ENCODE results near the gene NANOS2.
"Not testable (repeated sequence)": the region's sequence is repeated elsewhere in the genome, so short reads cannot be mapped to it uniquely, and the experiment has no call there.

The NANOS2 gene

DNA sequence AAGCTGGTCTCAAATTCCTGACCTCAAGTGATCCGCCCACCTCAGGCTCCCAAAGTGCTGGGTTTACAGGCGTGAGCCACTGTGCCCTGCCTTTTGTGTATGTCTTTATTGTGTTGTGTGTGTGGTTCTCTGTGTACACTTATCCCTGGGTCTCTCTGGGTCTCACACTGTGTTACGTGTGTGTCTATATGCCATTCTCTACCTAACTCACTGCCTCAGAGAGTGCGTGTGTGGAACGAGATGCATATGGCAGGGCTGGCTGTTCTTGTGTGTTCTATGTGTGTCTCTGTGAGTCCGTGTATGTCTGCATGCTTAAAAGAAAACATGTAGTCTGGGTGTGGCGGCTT is 40.0 kb downstream of the NANOS2 start (continued):
- TF ChIP-seq, protein P1, sequence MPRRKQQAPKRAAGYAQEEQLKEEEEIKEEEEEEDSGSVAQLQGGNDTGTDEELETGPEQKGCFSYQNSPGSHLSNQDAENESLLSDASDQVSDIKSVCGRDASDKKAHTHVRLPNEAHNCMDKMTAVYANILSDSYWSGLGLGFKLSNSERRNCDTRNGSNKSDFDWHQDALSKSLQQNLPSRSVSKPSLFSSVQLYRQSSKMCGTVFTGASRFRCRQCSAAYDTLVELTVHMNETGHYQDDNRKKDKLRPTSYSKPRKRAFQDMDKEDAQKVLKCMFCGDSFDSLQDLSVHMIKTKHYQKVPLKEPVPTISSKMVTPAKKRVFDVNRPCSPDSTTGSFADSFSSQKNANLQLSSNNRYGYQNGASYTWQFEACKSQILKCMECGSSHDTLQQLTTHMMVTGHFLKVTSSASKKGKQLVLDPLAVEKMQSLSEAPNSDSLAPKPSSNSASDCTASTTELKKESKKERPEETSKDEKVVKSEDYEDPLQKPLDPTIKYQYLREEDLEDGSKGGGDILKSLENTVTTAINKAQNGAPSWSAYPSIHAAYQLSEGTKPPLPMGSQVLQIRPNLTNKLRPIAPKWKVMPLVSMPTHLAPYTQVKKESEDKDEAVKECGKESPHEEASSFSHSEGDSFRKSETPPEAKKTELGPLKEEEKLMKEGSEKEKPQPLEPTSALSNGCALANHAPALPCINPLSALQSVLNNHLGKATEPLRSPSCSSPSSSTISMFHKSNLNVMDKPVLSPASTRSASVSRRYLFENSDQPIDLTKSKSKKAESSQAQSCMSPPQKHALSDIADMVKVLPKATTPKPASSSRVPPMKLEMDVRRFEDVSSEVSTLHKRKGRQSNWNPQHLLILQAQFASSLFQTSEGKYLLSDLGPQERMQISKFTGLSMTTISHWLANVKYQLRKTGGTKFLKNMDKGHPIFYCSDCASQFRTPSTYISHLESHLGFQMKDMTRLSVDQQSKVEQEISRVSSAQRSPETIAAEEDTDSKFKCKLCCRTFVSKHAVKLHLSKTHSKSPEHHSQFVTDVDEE (CRISPR knock-in tag; IDR thresholded peaks at IDR 0.05), result no peak

DNA sequence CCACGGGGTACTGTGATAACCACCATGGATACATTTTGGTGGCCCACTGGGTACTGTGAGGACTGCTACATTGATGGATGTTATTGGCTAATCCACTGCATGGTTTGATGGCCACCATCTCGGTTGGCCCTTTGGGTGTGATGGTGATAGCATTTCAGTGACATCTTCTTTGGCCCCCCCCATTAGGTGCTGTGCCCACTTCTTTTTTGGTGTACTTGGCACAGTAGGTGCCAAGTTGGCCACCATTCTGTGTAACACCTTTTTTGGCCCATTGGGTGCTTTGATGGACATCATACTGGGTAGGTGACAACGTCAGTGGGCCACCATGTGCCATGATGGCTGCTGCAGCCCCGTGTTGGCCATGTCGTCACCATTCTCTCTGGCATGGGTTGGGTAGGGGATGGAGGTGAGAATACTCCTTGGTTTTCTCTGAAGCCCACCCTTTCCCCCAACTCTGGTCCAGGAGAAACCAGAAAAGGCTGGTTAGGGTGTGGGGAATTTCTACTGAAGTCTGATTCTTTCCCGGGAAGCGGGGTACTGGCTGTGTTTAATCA is 41.3 kb downstream of the NANOS2 start:
- TF ChIP-seq, protein P2, sequence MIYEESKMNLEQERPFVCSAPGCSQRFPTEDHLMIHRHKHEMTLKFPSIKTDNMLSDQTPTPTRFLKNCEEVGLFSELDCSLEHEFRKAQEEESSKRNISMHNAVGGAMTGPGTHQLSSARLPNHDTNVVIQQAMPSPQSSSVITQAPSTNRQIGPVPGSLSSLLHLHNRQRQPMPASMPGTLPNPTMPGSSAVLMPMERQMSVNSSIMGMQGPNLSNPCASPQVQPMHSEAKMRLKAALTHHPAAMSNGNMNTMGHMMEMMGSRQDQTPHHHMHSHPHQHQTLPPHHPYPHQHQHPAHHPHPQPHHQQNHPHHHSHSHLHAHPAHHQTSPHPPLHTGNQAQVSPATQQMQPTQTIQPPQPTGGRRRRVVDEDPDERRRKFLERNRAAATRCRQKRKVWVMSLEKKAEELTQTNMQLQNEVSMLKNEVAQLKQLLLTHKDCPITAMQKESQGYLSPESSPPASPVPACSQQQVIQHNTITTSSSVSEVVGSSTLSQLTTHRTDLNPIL (CRISPR knock-in tag; IDR thresholded peaks at IDR 0.05; ENCODE audit: low read depth), result no peak
- TF ChIP-seq ISL1 (CRISPR knock-in tag; IDR thresholded peaks at IDR 0.05), result no peak
- TF ChIP-seq BACH2 (CRISPR knock-in tag; IDR thresholded peaks at IDR 0.05; ENCODE audit: borderline replicate concordance), result no peak
- TF ChIP-seq ESRRG (CRISPR knock-in tag; IDR thresholded peaks at IDR 0.05), result no peak
- TF ChIP-seq RARB (CRISPR knock-in tag; IDR thresholded peaks at IDR 0.05), result no peak
- TF ChIP-seq, protein P3, sequence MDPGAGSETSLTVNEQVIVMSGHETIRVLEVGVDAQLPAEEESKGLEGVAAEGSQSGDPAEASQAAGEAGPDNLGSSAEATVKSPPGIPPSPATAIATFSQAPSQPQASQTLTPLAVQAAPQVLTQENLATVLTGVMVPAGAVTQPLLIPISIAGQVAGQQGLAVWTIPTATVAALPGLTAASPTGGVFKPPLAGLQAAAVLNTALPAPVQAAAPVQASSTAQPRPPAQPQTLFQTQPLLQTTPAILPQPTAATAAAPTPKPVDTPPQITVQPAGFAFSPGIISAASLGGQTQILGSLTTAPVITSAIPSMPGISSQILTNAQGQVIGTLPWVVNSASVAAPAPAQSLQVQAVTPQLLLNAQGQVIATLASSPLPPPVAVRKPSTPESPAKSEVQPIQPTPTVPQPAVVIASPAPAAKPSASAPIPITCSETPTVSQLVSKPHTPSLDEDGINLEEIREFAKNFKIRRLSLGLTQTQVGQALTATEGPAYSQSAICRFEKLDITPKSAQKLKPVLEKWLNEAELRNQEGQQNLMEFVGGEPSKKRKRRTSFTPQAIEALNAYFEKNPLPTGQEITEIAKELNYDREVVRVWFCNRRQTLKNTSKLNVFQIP (CRISPR knock-in tag; IDR thresholded peaks at IDR 0.05; ENCODE audit: borderline replicate concordance, low read depth), result no peak
- no peak for TF ChIP-seq ZNF8 (CRISPR knock-in tag; IDR thresholded peaks at IDR 0.05)
- no peak for ATAC-seq

DNA sequence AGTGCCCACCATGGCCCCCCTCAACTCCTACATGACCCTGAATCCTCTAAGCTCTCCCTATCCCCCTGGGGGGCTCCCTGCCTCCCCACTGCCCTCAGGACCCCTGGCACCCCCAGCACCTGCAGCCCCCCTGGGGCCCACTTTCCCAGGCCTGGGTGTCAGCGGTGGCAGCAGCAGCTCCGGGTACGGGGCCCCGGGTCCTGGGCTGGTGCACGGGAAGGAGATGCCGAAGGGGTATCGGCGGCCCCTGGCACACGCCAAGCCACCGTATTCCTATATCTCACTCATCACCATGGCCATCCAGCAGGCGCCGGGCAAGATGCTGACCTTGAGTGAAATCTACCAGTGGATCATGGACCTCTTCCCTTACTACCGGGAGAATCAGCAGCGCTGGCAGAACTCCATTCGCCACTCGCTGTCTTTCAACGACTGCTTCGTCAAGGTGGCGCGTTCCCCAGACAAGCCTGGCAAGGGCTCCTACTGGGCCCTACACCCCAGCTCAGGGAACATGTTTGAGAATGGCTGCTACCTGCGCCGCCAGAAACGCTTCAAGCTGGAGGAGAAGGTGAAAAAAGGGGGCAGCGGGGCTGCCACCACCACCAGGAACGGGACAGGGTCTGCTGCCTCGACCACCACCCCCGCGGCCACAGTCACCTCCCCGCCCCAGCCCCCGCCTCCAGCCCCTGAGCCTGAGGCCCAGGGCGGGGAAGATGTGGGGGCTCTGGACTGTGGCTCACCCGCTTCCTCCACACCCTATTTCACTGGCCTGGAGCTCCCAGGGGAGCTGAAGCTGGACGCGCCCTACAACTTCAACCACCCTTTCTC is 42.3 kb downstream of the NANOS2 start:
- no peak for ATAC-seq
- TF ChIP-seq OSR1 (CRISPR knock-in tag; IDR thresholded peaks at IDR 0.05) (no peak), GLIS3 (CRISPR knock-in tag; IDR thresholded peaks at IDR 0.05) (no peak), ZNF565 (CRISPR knock-in tag; conservative IDR thresholded peaks at IDR 0.05; ENCODE audit: low read depth) (no peak), TOX (CRISPR knock-in tag; IDR thresholded peaks at IDR 0.05; ENCODE audit: borderline replicate concordance) (no peak)

DNA sequence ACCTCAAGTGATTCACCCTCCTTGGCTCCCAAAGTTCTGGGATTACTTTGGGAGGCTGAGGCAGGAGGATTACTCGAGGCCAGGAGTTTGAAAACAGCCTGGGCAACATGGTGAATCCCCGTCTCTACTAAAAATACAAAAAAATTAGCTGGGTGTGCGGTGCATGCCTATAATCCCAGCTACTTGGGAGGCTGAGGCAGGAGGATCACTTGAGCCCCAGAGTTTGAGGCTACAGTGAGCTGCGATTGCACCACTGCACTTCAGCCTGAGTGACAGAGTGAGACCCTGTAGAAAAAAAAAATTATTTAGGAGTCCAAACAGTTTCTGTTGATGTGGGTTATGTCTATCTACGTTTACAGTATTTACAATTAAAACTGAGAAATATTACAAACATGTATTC is 43.8 kb downstream of the NANOS2 start:
- ATAC-seq, result no peak
- TF ChIP-seq ZFP30 (CRISPR knock-in tag; IDR thresholded peaks at IDR 0.05), result no peak

DNA sequence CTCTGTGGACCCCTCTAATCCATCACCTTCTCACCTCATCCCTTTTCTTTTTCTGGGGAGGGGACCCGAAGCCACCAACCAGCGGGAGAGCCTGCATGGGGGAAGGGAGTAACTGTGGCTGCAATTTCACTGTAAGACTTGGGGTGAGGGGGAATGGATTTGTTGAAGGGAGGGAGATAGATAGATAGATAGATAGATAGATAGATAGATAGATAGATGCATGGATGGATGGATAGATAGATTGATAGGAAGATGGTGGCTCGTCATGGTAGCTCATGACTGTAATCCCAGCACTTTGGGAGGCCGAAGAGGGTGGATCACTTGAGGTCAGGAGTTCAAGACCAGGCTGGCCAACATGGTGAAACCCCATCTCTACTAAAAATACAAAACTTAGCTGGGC is 47.3 kb downstream of the NANOS2 start:
- ATAC-seq, result not testable (repeated sequence)

DNA sequence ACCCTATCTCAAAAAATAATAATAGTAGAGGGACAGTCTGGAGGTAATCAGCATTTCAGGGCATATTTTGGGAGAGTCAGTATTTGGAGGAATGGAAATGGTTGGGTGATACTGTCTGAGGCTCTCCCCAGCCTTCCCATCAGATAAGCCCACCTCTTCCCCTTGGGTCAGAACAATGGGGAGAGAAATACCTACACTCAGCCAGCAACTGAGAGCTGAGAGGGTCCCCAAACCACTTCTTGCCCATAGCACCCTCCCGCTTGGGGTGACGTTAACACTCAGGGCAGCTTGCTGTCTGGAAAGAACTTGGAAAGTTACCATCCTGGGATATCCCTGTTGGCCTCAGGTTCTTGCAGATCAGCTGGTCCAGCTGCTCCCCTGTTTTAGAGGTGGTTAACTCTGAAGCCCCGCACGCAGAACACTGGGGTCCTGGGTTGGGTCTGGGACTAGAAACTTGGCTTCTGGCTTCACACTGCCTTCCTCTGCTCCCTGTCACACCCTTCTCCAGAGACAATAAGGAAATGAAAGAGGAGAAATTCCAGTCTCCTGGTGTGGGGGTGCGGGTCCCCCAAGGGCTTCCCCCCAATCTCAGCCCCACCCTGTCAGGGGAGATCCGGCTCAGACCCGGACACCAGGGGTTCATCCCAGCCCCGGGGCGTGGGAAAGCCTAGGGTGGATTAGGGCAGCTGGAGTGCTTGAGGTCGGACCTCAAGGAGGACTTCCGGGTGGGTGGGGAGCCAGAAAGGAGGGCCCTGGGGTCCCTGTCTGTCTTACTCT is 48.0 kb downstream of the NANOS2 start:
- TF ChIP-seq, protein P3 (CRISPR knock-in tag; IDR thresholded peaks at IDR 0.05; ENCODE audit: borderline replicate concordance, low read depth), result no peak
- ATAC-seq, result no peak

Data from SK-N-SH treated with all-trans-retinoic acid at 6 μM for 48 hours (cell line).